Measurements from ENCODE around the gene FXYD7.
"Not testable (repeated sequence)": the region's sequence is repeated elsewhere in the genome, so short reads cannot be mapped to it uniquely, and the experiment has no call there.

FXYD7 gene

DNA sequence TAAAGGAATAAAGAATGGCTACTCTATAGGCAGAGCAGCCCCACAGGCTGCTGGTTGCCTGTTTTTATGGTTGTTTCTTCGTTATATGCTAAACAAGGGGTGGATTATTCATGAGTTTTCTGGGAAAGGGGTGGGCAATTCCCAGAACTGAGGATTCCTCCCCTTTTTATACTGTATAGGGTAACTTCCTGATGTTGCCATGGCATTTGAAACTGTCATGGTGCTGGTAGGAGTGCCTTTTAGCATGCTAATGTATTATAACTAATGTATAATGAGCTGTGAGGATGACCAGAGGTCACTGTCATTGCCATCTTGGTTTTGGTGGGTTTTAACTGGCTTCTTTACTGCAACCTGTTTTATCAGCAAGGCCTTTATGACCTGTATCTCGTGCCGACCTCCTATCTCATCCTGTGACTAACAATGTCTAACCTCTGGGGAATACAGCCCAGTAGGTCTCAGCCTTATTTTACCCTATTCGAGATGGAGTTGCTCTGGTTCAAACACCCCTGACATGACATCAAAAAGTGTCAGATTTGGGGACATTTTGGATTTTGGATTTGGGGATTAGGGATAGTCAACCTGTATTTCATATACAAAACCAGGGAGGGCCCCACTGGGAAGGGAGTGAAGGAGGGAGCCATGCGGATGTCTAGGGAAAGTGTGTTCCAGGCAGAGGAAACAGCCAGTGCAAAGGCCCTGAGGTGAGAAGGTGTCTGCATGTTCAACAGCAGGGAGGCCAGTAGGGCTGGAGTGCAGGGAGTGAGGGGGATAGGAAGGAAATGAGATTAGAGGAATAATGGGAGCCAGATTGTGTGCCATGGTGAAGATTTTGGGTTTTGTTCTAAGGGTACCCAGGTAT lies 22.4 kb downstream of the FXYD7 start:
- no peak for ATAC-seq
- no peak for DNase-seq

DNA sequence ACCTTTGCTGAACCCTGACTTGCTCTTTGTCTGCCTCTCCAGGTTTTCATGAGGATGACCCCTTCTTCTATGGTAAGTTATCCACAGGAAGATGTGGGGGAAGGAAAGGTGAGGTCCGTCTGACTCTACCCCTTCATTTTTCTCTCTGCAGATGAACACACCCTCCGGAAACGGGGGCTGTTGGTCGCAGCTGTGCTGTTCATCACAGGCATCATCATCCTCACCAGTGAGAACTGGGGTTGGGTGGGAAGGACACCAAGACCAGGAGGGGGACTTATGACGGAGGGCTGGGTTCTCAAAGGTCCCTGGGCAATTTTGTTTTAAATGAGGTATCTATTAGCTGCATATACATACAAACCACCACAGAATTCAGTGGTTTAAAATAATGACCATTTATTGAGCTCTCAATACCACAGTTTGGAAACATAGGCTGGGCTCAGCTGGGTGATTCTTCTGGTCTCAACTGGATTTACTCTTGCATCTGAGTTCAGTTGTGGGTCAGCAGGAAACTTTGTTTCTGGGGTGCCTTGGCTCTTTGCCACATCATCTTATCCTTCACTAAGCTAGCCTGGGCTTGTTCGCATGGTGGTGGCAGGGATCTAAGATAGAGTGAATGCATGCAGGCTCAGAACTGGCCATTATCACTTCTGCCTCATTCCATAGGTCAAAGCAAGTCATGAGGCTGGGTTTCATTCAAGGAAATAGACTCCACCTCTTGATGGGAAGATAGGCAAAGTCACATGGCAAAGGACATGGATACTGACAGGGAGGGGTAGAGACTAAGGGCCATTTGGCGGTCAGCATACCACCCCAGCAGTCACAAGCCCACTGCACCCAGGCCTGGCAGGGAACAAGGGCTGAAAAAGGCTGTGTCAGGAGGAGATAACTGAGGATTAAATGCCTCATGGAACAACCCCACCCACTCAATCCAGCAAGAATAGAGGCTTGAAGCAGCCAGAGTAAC lies 23.3 kb downstream of the FXYD7 start:
- ATAC-seq (no peak), DNase-seq (peak; percentile 42)

DNA sequence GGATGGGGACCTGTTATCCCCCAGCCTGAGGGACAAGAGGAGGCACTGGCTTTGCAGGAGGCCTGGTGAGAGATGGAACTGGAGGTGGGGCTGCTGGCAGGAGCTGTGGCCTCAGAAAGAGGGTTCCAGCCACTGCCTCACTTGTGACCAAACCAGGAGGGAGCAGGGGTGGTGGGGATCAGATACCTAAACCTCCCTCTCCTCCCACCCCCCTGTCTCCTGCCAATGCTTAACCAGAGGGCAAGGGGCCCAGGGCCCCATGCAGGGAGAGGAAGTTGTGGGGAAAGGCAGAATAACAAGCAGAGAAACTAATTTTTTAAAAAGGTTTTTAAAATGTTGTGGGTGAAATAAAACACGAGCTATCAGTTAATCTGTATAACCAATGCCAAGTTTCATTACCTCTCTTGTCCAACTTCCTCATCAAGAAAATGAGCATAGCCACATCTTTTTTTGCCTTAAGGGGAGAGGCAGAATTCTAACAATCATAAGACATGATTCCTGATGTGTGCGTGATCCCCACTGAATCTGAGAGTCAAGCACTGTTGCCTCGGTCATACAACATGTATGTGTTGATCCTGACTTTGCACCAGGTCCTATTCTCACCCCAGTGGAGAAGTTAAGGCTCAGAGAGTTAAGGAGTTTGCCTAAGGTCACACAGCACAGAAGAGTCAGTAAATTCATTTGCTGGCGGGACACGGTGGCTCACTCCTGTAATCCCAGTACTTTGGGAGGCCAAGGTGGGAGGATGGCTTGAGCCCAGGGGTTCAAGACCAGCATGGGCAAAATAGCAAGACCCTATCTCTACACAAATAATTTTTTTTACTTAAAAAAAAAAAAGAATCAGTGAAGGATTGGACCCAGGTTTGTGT lies 24.4 kb downstream of the FXYD7 start:
- no peak for ATAC-seq
- DNase-seq, result no peak

DNA sequence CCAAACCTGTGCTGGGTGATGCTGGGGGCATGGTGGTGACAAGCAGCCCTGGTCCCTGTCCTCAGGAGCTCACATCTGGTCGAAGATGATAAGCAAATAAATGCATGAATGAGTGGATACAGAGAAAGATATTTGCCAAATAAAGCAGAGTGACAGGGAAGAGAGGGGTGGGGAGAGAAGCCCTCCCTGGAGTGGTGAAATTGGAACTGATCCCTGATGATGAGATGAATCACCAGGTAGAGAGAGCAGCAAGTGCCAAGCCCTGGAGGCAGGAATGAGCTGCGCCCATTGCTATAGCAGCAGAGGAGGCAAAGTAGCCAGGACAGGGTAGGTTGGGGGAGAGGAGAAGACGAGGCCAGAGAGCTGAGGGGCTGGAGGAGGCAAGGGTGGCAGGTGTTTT lies 25.1 kb downstream of the FXYD7 start:
- DNase-seq, result no peak
- no peak for ATAC-seq

DNA sequence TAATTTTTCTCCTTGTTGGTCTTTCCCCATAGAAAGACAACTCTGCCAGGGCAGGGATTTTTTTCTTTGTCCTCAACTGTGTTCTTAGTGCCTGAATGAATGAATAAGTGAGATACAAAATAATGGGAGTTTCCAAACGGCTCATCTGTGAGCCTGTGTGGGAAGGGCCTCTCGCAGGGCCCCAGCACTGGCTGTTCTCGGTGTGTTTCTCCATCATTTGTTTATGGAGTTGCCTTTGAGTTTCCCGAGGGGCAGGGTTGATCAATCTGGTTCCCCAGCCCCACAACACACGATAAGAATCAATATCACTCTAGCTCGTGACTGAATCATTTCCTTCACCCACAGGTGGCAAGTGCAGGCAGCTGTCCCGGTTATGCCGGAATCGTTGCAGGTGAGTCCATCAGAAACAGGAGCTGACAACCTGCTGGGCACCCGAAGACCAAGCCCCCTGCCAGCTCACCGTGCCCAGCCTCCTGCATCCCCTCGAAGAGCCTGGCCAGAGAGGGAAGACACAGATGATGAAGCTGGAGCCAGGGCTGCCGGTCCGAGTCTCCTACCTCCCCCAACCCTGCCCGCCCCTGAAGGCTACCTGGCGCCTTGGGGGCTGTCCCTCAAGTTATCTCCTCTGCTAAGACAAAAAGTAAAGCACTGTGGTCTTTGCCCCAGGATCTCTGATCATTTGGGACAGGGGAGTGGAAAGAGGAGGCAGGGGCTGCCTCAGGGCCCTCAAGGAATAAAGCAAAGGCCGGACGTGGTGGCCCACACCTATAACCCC lies 26.4 kb downstream of the FXYD7 start:
- ATAC-seq (peak; percentile 59), DNase-seq (no peak)

DNA sequence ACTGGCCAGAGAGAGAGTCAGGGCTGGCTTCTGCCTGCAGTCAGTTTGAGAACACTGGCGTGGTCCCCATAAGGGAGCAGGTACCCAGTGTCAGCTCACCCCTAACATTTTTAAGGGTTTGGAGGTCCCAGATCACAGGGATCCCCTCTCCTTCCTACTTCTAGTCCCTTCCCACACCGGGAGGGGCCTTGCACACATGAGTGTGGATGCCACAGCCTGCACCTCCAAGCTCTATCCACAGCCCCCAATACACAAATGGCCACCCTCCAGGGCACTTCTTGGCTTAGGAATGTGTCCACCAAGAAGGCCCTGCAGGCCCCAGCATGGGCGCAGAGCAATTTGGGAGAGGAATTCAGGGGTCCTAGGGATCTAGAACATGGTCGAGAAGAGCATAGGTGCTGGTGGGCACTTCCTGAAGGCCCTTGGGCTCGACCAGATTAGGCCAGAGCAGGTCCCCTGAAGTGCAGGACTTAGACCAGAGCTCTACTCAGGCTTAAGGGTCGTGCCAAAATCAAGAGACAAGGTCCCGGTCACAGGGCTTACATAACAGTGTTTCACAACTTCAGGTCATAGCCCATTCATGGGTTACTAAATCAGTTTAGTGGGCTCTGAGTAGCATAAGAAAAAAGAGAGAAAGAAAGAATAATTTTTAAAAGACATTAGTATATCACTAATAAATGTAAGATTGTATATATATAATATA lies 27.5 kb downstream of the FXYD7 start:
- no peak for DNase-seq
- ATAC-seq, result no peak

DNA sequence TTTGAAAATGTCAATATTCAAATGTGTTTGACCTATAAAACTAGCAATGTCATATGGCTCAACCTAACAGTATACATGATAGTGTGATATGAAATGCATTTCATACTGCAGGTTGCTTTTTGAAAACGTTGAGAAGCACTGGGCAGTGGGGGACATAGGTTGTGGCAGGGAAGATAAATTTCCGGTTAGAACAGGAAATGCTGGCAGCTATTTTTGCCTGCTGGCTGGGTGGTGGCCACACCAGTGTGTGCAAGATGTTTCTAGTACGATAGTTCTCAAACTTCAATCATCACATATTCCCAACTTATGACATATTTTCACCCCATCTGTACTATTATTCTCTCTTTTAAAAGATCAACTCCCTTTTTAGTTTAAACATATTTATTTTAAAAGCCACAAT lies 28.7 kb downstream of the FXYD7 start:
- ATAC-seq, result no peak

DNA sequence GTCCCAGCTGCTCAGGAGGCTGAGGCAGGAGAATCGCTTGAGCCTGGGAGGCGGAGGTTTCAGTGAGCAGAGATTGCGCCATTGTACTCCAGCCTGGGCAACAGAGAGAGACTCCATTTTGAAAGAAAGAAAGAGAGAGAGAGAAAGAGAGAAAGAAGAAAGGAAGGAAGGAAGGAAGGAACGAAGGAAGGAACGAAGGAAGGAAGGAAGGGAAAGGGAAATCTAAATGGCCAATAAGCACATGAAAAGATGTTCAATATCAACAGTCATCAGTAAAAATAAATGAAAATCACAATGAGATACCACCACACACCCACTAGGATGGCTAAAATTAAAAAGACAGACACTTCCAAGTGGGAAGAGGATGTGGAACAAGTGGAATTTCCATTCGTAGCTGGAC lies 31.2 kb downstream of the FXYD7 start:
- ATAC-seq, result no peak

More for the DNA sequence above, 28.7 kb downstream of the FXYD7 start:
- no peak for DNase-seq

DNA sequence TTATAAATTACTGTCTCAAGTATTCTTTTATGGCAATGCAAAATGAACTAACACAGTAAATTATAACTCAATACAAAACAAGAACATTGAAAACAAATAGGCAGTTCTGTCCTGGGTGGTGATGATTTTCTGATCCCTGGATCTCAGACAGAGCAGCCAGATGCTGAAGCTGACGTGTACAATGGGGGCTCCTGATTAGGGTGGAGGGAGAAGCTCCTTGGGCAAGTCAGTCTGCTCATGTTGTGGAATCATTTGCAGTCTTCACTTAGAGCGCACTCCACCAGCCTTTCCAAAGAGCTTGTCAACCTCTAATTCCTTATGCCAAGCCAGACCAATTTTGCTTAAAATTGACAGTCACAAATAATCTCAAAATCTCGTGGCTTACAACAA lies 33.1 kb downstream of the FXYD7 start:
- DNase-seq (no peak), ATAC-seq (no peak)

More for the DNA sequence above, 31.2 kb downstream of the FXYD7 start:
- DNase-seq, result no peak

DNA sequence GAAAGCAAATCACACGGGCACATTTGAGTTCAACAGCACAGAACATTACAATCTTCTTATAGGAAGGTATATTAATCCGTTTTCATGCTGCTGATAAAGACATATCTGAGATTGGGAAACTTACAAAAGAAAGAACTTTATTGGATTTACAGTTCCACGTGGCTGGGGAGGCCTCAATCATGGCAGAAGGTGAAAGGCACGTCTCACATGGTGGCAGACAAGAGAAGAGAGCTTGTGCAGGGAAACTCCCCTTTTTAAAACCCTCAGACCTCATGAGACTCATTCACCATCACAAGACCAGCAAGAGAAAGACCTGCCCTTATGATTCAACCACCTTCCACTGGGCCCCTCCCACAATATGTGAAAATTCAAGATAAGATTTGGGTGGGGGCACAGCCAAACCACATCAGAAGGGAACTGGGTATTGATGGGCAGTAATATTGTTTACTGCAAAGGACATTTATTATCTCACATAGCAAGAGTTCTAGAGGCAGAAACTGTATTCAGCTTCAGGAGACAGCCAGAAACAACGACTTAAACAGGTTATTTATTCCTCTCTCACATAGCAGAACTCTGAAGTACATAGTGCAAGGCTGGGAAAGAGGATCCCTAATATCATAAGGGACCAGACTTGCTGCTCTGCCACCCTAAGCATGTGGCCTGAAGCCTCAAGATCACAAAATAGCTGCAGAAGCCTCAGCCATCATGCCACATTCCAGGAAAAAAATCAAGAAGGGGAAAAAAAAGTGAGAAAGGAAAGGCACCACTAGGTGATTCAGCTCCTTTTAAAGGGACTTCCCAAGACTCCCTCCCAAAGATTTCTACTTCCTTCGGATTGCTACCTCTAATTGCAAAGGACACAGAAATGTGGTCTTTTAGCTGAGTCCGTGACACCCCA lies 34.6 kb downstream of the FXYD7 start:
- no peak for ATAC-seq
- no peak for DNase-seq

DNA sequence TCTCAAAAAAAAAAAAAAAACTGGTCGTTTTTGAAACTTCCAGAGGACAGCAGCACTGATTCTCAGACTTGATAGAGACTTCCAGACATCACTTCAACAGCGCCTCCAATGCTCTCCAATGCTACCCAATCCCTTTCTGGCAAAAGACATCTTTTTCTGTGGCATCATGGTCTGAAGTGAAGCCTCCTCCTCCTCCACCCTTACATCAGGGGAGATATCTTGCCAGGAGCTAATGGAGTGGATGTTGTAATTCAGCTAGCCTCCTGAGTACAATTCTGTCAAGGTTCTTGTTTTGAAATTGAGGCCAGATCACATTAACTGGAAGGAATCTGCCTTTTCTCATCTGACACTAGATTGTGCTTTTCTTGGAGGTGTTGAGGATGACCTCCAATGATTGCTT lies 35.6 kb downstream of the FXYD7 start:
- no peak for ATAC-seq
- DNase-seq, result no peak

DNA sequence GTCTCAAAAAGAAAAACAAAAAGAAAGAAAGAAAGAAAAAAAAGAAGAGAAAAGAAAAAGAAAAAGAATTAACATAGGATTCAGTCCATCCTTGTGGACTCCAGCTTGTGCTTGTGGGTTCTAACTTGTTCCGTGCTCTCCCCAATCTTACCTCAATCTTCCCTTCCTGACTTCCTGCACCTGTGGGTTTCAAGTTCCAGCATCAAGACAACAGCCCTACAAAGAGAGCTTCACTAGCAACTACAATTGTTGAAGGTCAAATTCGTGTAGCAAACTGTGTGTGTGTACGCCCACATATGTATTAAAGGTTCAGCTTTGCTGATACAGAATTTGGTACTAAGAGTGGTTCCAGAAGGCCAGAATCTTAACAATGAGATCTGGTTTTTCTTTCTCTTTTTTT lies 36.8 kb downstream of the FXYD7 start:
- ATAC-seq (peak; percentile 53), DNase-seq (no peak)

DNA sequence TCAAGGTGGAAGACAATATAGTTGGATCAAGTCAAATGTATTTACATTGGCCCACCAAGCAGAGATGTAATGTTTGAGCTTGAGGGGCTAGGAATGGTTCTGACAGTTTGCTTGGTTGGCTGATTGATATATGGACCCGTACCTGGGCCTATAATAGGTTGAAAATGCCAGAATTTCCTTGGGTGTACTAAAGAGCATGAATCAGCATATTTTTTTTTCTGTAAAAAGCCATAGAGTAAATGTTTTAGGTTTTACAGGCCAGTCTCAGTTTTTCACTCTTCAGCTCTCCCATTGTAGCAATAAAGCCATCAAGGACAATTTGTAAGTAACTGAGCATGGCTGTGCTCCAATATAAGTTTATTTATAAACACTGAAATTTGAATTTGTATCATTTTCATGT lies 38.3 kb downstream of the FXYD7 start:
- ATAC-seq (no peak), DNase-seq (no peak)

DNA sequence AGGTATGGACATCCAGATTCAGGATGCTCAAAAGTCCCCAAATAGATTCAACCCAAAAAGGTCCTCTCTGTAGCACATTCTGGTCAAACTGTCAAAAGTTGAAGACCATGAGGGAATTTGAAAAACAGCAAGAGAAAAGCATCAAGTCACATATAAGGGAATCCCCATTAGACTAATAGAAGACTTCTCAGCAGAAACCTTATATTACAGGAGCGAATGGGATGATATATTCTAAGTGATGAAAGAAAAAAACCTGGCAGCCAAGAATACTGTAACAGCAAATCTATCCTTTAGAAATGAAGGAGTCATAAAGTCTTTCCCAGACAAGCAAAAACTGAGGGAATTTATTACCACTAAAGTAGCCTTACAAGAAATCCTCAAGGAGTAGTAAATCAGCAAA lies 41.2 kb downstream of the FXYD7 start:
- ATAC-seq, result no peak
- DNase-seq, result no peak

DNA sequence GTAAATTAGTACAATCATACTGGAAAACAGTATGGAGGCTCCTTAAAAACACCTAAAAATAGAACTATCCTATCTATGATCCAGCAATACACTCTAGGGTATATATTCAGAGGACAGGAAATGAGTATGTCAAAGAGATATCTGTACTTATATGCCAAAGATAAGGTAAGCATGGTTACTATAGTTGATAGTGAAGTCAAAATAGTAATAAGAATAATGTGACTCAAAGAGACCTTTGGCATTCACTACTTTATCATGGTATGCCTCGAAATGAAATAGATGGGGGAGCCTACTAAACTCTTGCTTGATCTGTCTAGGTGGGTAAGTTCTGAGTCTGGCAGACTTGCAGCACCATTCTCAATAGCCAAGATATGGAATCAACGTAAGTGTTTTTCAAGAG lies 41.8 kb downstream of the FXYD7 start:
- DNase-seq (no peak), ATAC-seq (peak; percentile 61)

DNA sequence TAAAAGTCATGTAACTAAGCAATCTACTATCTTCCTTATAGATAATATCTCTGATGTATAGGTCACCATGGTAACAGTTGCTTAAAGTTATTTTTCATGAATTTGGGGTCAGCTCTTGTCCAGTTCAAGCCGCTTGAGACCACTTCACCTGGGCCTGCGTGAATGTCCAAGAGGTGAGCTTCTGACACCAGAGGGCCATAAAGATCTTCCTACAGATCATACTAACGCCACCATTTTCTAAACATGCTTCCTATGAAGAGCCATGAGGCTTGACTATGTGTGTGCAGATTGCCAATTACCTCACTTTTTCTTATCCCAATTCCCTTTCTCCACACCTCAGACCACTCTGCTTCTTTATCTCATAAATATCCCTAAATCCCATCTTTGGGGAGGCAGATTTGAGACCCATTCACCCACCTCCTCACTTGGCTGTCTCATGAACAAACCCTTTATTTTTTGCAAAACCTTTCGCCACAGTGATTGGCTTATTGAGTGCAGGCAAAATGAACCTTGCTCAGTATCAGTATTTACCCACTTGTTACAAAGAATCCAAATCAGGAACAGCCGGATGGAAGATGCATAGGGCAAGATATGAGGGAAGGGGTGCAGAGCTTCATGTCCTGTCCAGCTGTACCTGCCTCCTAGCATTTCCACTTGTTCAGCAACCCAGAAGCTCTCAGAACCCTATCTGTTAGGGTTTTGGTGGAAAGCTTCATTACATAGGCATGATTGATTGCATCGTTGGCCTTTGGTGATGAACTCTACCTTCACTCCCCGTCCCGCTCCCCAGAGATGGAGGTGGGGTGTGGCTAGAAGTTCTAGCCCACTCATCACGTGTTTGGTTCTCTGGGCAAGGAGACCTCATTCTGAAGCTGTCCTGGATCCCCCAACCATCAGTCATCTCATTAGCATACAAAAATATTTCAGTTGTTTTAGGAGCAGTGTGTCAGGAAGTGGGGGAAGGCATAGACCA lies 51.2 kb downstream of the FXYD7 start:
- DNase-seq (no peak), ATAC-seq (no peak)

DNA sequence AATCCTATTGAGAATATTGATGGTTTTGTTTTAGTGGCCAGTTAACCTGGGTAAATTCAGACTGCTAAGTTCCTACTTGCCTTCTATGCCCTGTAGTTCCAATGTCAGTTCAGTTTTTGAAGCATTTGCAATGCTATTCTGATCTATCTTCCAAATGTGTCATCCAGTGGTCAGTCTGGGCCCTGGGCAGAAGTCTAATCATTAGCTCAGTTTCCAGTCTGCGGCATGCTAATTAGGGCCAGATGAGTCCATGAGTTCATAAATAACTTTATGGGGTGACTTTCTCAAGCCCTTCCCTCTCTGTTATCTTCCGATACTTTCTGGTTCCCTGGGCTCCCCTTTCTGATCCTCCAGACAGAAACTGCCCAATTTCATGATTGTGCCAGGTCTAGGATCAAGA lies 52.8 kb downstream of the FXYD7 start:
- no peak for DNase-seq
- ATAC-seq, result no peak

DNA sequence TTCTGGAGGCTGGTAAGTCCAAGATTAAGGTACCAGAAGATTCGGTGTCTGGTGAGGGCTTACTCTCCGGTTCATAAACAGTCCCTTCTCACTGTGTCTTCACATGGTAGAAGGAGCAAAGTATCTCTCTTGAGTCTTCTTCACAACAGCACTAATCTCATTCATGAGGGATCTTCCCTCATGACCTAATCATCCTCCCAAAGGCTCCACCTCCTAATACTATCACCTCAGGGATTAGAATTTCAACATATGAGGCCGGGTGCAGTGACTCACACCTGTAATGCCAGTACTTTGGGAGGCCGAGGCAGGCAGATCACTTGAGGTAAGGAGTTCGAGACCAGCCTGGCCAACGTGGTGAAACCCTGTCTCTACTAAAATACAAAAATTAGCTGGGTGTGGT lies 53.8 kb downstream of the FXYD7 start:
- not testable (repeated sequence) for DNase-seq, ATAC-seq

All from stimulated activated naive CD8-positive, alpha-beta T cell treated with anti-CD3 and anti-CD28 coated beads, Interleukin-15, Interleukin-2, amounts not matched to agents 100 U/mL and 50 U/mL, for 24 hours (primary cell).